Nephron (organoid): Measurements from ENCODE around the gene FTSJ1.

ENCODE experiments used
- H3K27ac Mint-ChIP-seq, 3 experiments: 2 replicates each; pipeline ENCODE4 v1.8.0; 2020; ENCODE audit warnings: mixed read lengths in 3 of 3, mild to moderate bottlenecking in 2 of 3, moderate library complexity in 1 of 3
- H3K27me3 Mint-ChIP-seq: 2 replicates; pipeline ENCODE4 v1.8.0; 2021; ENCODE audit warnings: low read depth, mild to moderate bottlenecking, moderate library complexity, mixed read lengths
- H3K36me3 Mint-ChIP-seq: 2 replicates; pipeline ENCODE4 v1.8.0; 2020; ENCODE audit warnings: low read depth, mixed read lengths
- H3K4me1 Mint-ChIP-seq: 2 replicates; pipeline ENCODE4 v1.8.0; 2020; ENCODE audit warnings: mixed read lengths
- H3K4me3 Mint-ChIP-seq, 3 experiments: 2 replicates each; pipeline ENCODE4 v1.8.0; 2020; ENCODE audit warnings: mild to moderate bottlenecking in 3 of 3, mixed read lengths in 3 of 3, moderate library complexity in 2 of 3
- H3K9me3 Mint-ChIP-seq: 2 replicates; pipeline ENCODE4 v1.8.0; 2020; ENCODE audit warnings: mixed read lengths
- CTCF ChIP-seq, 3 experiments: fragments of 200-600 bp; sonication (generic); IDR thresholded peaks; one replicate each; pipeline ENCODE4 v1.5.0; 2021; ENCODE audit warnings: antibody characterized with exemption in 3 of 3; ENCODE audit not compliant: unreplicated experiment in 3 of 3

FTSJ1 gene

GRCh38 chrX:48470110-48470832 lies 5.7 kb upstream of the FTSJ1 start, which contains the start of gene SLC38A5:
Gene SLC38A5 (minus strand): TSS chrX:48470260. CDS start chrX:48467924, 2,336 bp downstream.
- no peak for TF ChIP-seq CTCF (IDR thresholded peaks at IDR 0.05; ENCODE audit: unreplicated experiment in 3 of 3)
- Mint-ChIP-seq H3K9me3 (peaks cover 13% of the 10 kb centered on the region), H3K36me3 (no peaks in the 10 kb centered on the region), H3K27me3 (peaks cover 17% of the 10 kb centered on the region), H3K4me1 (peaks cover 36% of the 10 kb centered on the region), H3K27ac (peak within 1 kb of the TSS in 1 of 3 experiments; percentile 15), H3K4me3 (peak within 1 kb of the TSS; percentile 44 to 77 (median 63))

- Mint-ChIP-seq H3K9me3 (peaks cover 10% of the 10 kb centered on the region), H3K27ac (no peak overlapping the region), H3K36me3 (no peaks in the 10 kb centered on the region), H3K4me1 (peaks cover 33% of the 10 kb centered on the region), H3K4me3 (no peak overlapping the region), H3K27me3 (peaks cover 17% of the 10 kb centered on the region)
- TF ChIP-seq CTCF (IDR thresholded peaks at IDR 0.05; ENCODE audit: unreplicated experiment in 3 of 3), result no peak
Measured at GRCh38 chrX:48470833-48471118, 5.2 kb upstream of the FTSJ1 start.

GRCh38 chrX:48471504-48471903 lies 4.5 kb upstream of the FTSJ1 start:
- Mint-ChIP-seq H3K4me1 (peaks cover 35% of the 10 kb centered on the region), H3K27ac (no peak overlapping the region), H3K9me3 (peaks cover 10% of the 10 kb centered on the region), H3K4me3 (no peak overlapping the region), H3K36me3 (no peaks in the 10 kb centered on the region), H3K27me3 (peaks cover 17% of the 10 kb centered on the region)
- no peak for TF ChIP-seq CTCF (IDR thresholded peaks at IDR 0.05; ENCODE audit: unreplicated experiment in 3 of 3)

- Mint-ChIP-seq H3K27ac (no peak overlapping the region), H3K27me3 (peaks cover 15% of the 10 kb centered on the region), H3K36me3 (no peaks in the 10 kb centered on the region), H3K9me3 (peaks cover 13% of the 10 kb centered on the region), H3K4me3 (no peak overlapping the region), H3K4me1 (peaks cover 36% of the 10 kb centered on the region)
- TF ChIP-seq CTCF (IDR thresholded peaks at IDR 0.05; ENCODE audit: unreplicated experiment in 3 of 3), result no peak
Measured at GRCh38 chrX:48472225-48472624, 3.8 kb upstream of the FTSJ1 start.

- Mint-ChIP-seq H3K27ac (no peak overlapping the region), H3K36me3 (no peaks in the 10 kb centered on the region), H3K4me3 (peak overlapping the region in 1 of 3 experiments; percentile 26), H3K27me3 (peaks cover 7% of the 10 kb centered on the region), H3K9me3 (peaks cover 14% of the 10 kb centered on the region), H3K4me1 (peaks cover 28% of the 10 kb centered on the region)
- no peak for TF ChIP-seq CTCF (IDR thresholded peaks at IDR 0.05; ENCODE audit: unreplicated experiment in 3 of 3)
Measured at GRCh38 chrX:48472851-48473703, 2.9 kb upstream of the FTSJ1 start.
